T47D (cell line): ENCODE data around the gene ASTN2.

Experiments used
- DNase-seq, 2 experiments: peaks; one replicate each; pipeline versions ENCODE4 v3.0.0 to v3.0.0-alpha.2; 2011 to 2012; ENCODE audit warnings: low read depth in 1 of 2, low spot score in 1 of 2
- JUND ChIP-seq: IDR thresholded peaks from 2 replicates; pipeline ENCODE4 v1.6.1; 2012; ENCODE audit warnings: low read depth
- in situ Hi-C: cut with HindIII; loops from 2 replicates; pipeline ENCODE4 v1.10.0; 2016; ENCODE audit warnings: low sequenced_read_pairs, low pct_unique_long_range_greater_than_20kb

The ASTN2 gene

DNA sequence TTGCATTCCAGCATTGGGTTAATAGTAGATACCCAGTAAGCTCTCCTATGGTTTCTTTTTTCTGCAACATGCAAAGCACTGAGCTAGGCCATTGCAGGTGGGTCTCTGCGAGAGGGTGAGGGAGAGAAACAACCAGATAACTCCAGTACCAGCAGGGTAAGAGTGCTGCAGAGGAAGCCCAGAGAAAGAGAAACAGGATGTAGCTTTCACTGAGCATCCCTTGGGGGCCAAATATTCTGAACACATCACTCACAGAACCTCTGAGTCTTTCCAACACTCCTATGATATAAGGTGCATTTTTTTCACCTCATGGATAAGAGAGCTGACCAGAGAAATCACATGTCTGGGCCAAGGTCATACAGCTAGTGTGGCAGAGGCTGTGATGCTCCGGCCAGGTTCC lies 651.1 kb downstream of the ASTN2 start:
- TF ChIP-seq JUND: no peak
- in situ Hi-C loops: no loop called here
- DNase-seq: no peak

DNA sequence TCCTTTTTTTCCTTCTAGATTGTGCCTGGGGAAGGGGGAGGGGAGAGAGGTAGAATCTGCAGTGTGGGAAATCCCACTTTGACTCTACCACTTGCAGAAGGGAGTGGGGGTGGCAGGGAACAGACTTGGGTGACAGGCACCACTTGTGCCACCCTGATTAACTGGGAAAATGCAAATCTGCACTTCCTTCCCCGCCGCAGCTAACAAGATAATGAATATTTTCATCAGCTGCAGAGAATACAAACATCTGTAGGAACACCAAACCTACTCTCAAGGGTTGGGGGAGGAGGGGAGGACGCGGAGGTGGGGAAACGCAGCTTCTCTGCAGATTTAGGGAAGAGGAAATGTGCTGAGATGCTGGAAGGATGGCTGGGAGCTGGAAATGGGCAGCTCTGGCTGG lies 654.2 kb downstream of the ASTN2 start:
- no peak for DNase-seq
- TF ChIP-seq JUND: no peak

DNA sequence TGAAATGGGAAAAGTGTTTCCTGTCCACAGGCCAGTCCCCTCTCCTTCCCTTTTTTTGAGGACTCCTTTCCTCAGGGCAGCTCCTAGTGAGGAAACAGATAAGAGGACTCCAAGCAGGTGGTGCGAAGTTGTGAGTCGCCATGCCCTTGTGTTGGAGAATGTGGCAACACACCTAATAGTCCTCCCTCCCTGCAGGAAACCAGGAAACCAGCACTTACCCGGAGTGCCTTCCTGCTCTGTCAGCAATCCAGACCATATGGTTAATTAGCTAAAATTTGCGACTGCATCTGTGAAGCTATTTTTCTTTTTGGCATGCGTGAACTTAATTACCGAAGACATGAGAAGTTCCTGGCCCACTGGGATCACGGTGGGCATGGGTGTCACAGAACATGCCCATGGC lies 657.8 kb downstream of the ASTN2 start:
- TF ChIP-seq JUND: no peak
- DNase-seq: no peak
- in situ Hi-C loops: no loop called here

More for the DNA sequence above, 654.2 kb downstream of the ASTN2 start:
- in situ Hi-C loops: no loop called here

DNA sequence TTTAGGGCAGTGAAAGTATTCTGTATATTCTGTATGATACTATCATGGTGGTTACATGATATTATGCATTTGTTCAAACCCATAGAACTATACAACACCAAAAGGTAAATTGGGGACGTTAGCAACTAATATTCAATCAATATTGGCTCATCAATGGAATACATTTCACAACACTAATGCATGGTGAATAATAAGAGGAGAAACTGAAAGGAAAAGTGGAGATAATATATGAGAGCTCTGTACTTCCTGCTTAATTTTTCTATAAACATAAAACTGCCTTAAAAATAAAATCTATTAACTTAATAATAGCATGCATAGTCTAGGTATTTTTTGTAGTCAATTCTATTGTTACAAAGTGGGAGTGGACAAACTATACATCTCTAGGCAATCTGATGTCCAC lies 661.5 kb downstream of the ASTN2 start:
- in situ Hi-C loops: no loop called here
- no peak for TF ChIP-seq JUND
- DNase-seq: no peak

DNA sequence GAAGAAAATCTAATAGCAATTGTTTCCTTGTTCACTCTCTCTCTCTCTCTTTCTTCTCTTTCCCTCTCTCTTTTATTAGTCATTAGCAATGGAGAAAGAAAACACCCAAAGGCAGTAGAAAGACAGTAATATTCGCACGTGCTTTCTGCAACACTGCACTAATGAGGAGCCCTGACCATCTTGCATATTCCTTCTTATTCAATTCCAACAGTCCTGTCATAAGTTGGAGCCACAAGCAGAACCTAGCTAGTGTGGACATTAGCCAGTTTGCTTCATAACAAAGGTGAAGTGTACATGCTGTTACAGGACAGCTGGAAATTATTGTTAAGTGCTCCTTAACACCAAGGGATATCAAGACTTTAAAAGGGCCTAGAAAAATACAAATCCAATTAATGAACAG lies 664.3 kb downstream of the ASTN2 start:
- no peak for DNase-seq
- in situ Hi-C loops: no loop called here
- TF ChIP-seq JUND: no peak

DNA sequence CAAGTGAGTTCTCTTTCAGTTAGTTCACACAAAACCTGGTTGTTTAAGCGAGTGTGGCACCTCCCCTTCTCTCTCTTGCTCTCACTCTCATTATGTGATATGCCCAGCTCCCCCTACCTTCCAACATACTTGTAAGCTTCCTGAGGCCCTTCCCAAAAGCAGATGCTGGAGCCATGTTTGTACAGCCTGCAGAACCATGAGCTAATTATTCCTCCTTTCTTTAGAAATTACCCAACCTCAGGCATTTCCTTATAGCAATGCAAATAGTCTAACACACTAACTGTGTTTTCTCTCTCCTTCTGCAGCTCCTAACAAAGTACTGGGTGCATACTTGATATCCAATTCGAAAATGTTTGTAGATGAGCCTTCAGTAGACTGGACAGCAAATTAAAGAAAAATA lies 665.1 kb downstream of the ASTN2 start:
- DNase-seq: peak in 1 of 2 experiments; percentile 7
- no peak for TF ChIP-seq JUND
- in situ Hi-C loops: no loop called here

DNA sequence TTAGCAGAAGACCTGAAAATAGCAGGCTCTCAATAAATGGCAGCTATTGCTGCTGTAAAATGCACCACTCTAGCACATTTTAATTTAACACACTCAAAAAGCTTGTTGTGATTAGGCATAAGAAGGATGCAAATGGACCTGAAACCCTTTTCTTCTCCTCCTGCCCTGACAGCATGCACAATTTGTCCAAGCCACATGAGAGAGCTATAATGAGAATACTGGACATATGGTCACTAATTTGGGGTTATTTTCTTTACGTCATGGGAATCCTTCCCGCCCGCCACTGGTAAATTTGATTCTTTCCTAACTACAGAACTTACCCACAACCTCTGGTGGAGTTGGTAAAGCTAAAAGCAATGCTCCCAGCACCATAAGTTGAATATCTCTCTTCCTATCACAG lies 665.7 kb downstream of the ASTN2 start:
- in situ Hi-C loops: no loop called here

DNA sequence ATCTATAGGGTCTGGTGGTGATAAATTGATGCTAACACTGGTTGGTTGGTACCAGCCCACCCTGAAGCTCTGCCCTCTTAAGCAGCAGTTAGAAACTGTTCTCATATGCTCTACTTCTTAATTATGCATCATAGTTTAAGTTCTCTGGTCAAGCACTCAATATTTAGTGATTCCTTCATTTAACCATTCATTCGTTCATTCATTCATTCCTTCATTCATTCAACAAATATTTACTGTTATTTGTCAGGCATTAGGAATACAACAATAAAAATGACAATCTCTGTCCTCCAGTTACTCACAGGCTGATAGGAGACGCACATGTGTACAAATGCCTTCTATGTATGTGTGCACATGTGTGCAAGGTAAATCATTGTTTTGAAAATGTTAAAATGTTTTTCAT lies 673.1 kb downstream of the ASTN2 start:
- in situ Hi-C loops: no loop called here
- no peak for TF ChIP-seq JUND
- DNase-seq: no peak

More for the DNA sequence above, 665.7 kb downstream of the ASTN2 start:
- no peak for DNase-seq
- no peak for TF ChIP-seq JUND

DNA sequence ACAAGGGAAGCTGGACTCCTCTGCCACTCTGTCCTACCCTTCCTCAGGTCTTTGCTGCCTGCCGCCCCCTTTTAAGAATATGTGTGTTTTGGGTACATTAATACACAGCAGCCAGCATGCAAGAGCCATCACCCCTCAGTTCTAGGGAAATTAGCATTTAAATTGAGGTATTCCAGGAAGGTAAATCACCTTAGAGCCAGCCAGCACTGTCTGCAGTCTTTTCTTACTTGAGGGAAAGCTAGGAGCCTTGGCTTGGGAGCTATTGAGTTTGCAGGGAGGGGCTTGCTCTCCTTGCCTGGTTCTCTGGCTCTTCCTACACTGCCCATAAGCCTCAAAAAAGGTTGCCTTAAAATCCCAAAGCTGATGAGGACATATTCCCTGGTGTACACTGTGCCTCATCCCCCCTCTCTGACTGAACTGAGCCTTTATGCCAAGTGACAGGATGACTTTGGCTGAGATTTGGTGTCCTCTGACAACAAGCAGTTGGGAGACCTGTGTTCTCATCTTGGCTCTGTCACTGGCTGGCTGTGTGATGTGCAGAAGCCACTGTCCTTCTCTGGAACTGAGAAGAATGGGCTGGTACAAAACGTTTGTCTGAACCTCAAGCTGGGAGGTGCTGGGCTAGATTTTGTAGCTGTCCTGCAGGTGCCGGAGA lies 673.6 kb downstream of the ASTN2 start:
- TF ChIP-seq JUND: no peak
- in situ Hi-C loops: no loop called here
- DNase-seq: no peak

DNA sequence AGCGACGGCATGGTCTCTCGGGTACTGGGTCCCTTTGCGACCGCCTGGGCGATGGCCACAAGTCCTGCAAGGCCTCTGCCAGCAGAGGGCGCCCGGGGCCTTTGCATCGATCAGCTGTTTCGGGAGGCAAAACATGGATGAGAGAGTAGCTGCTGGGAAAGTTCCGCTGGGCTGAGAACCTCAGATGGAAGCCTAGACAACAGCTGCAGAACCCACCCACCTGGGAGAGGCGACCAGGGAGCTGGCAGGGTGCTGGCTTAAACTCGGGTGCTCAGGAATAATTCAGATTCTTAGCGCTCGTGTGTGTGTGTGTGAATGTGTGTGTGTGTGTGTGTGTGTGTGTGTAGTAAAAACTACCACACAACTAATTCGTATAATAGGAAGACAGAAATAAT lies 677.7 kb downstream of the ASTN2 start:
- in situ Hi-C loops: no loop called here
- TF ChIP-seq JUND: no peak
- peak; percentile 92 for DNase-seq

DNA sequence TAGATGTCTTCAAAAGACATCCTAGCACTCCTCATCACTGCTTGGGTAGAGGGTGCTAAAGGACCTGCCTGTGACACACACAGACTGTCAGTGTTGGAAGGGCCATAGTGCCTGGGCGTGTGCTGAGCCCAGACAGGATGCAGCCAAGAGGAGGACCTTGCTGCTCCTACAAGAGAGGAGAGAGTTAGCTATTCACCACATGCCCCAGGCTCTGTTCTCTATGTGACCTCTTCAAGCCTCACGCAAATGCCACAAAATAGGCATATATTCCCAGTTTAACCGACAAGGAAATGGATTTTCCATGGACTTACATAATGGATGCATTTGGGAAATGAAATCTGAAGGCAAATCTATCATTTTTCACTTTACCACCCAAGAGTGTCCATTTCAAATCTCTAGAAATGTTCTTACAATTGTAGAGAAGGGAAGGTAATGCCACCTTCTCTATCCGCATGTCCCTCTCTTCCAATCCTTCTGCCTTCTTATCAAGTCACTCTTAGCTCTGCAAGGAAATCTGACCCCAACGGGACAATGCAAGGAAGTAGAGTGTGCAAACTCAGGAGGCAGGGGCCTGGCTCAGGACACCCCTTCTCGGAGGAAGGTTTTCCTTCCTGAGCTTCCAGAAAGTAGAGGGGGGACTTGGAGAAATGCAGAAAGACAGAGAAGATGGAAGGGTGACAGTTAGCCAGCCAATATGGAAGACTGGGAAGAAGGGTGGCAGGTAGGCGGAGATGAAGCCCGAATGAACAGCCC lies 678.3 kb downstream of the ASTN2 start:
- no peak for TF ChIP-seq JUND
- in situ Hi-C loops: no loop called here
- DNase-seq: peak in 1 of 2 experiments; percentile 23

DNA sequence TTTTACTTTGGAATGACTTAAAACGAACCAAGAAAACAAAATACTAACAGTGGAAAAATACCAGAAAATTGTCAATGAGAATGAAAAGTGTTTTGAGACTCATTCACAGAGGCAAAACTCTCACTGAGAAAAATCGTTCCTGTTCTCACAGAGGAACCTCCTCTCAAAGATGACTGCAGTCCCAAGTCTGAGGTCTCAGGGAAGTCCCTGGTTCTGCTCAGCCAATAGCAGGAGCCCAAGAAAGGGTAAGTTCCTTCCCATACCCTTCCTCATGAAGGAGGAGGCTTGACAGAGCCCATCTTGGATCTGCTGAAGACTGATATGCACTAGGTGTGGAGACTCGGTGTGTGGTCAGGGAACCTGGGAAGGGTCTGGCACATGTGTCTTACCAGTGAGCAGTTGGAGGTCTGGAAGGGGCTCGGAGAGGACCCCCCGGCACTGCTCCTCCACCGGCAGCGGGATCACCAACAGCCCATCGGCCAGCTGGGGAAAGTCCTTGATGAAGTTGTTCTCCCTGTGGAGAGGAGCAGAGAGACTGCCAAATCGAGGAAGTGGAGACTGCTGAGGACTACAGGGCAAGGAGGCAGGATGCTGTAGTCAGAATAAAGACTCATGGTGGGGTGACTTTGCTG lies 681.7 kb downstream of the ASTN2 start:
- no peak for TF ChIP-seq JUND
- DNase-seq: no peak
- in situ Hi-C loops: no loop called here

DNA sequence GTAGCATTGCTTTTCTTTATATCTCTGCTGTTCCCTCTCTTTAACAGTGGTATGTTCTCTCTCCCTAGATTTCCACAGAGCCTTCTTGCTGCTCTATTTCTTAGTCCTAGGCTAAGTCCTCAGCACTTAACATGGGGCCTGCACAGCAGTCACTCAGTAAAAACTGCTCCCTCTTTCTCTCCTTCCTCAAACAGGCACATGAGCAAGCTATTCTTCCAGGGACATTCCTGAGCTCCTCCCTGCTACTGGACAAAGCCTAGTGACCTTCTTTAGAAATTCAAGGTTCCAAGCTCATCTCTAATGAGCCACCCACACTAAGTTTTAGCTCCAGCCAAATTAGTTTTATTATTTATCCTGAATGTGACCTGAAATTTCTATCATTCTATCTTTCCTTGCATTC lies 688.3 kb downstream of the ASTN2 start:
- DNase-seq: no peak
- in situ Hi-C loops: no loop called here
- no peak for TF ChIP-seq JUND
